ENCODE measurements around the gene NAALADL2. TPM values are rescaled to one million over a fixed set of nuclear protein-coding genes. Genes with fewer than 3 reads are reported as not detected.

The NAALADL2 gene
- total and polyA plus RNA-seq, 2 of the 4 experiments (the other 2 are of a cell fraction): 3.8 to 19.2 TPM

GRCh38 chr3:175378348-175378747, 519.2 kb downstream of the NAALADL2 start:
- Histone ChIP-seq H3K27me3 (ENCODE audit: control insufficient read depth, insufficient read depth, low read length) (no peaks in the 10 kb centered on the region), H3K14ac (replicated peaks; ENCODE audit: low read depth, low read length) (no peak overlapping the region), H3K23ac (ENCODE audit: low read depth, low read length) (no peak overlapping the region), H3K4me1 (ENCODE audit: control insufficient read depth, insufficient read depth, low read length) (no peaks in the 10 kb centered on the region), H2BK20ac (ENCODE audit: low read depth, low read length) (no peak overlapping the region), H3K4ac (ENCODE audit: low read depth, low read length) (no peak overlapping the region), H3K27ac (ENCODE audit: insufficient read depth, low read length) (no peak overlapping the region), H3K18ac (ENCODE audit: low read depth, low read length) (no peak overlapping the region), H2AFZ (replicated peaks; ENCODE audit: low read length, poor library complexity) (no peak overlapping the region), H3K9ac (ENCODE audit: low read depth, low read length) (no peak overlapping the region), H4K5ac (ENCODE audit: low read depth, low read length) (no peak overlapping the region), H2BK120ac (ENCODE audit: low read depth, low read length) (no peak overlapping the region), H2AK5ac (ENCODE audit: low read depth, low read length) (no peak overlapping the region), H3K56ac (ENCODE audit: extremely low read depth, insufficient read depth, low read length) (no peak overlapping the region), H2AK9ac (replicated peaks; ENCODE audit: low read depth, low read length, poor library complexity) (no peak overlapping the region), H4K8ac (ENCODE audit: low read depth in 2 of 2, low read length in 2 of 2) (no peak overlapping the region), H2BK15ac (ENCODE audit: low read depth, low read length) (no peak overlapping the region), H2BK5ac (ENCODE audit: low read depth, low read length, poor library complexity, severe bottlenecking) (no peak overlapping the region), H3K79me1 (ENCODE audit: low read depth in 1 of 2, low read length in 2 of 2) (no peaks in the 10 kb centered on the region), H3K9me1 (ENCODE audit: insufficient read depth, low read length) (no peaks in the 10 kb centered on the region), H4K91ac (ENCODE audit: insufficient read depth, low read depth, low read length) (no peak overlapping the region), H3K4me2 (ENCODE audit: low read depth, low read length) (no peak overlapping the region), H3K36me3 (ENCODE audit: control insufficient read depth, insufficient read depth, low read length) (no peaks in the 10 kb centered on the region), H3K9me3 (ENCODE audit: control insufficient read depth, insufficient read depth, low read length) (no peaks in the 10 kb centered on the region), H4K20me1 (ENCODE audit: insufficient read depth, low read length) (no peaks in the 10 kb centered on the region), H3K4me3 (ENCODE audit: insufficient read depth, low read depth, low read length) (no peak overlapping the region)
- WGBS, 2 experiments (ENCODE audit: extremely low coverage in 2 of 2, insufficient read length in 1 of 2): 100% methylated on average over 1 of the region's 2 CpGs; no CpG with 5 or more reads in 1 of the 2 experiments
- no peak for DNase-seq
- in situ Hi-C loops (cut with MboI; ENCODE audit: low sequenced_read_pairs): no loop called here
- ChIA-PET CTCF (no interaction called here), POLR2A (ENCODE audit: unreplicated experiment) (no interaction called here)
- intact Hi-C loops (cut with micrococcal nuclease): no loop called here
- ATAC-seq (ENCODE audit: low read depth): no peak
- dilution Hi-C loops (cut with HindIII; ENCODE audit: low sequenced_read_pairs, unreplicated experiment): no loop called here
- no peak for TF ChIP-seq MXI1 (IDR thresholded peaks at IDR 0.05; ENCODE audit: borderline replicate concordance, low read depth, low read length)
- TF ChIP-seq CTCF (conservative IDR thresholded peaks at IDR 0.05; ENCODE audit: low read depth, low read length): no peak
- TF ChIP-seq POLR2A (IDR thresholded peaks at IDR 0.05; ENCODE audit: low read depth, low read length): no peak
- TF ChIP-seq ELK1 (IDR thresholded peaks at IDR 0.05; ENCODE audit: borderline replicate concordance, low read depth, low read length): no peak
- TF ChIP-seq USF2 (IDR thresholded peaks at IDR 0.05; ENCODE audit: low read depth, low read length): no peak
- TF ChIP-seq RFX5 (IDR thresholded peaks at IDR 0.05; ENCODE audit: low read depth, low read length): no peak
- TF ChIP-seq FOS (IDR thresholded peaks at IDR 0.05; ENCODE audit: low read depth, low read length): no peak
- TF ChIP-seq BHLHE40 (IDR thresholded peaks at IDR 0.05; ENCODE audit: low read depth, low read length): no peak
- TF ChIP-seq CEBPB (IDR thresholded peaks at IDR 0.05; ENCODE audit: low read depth, low read length): no peak
- no peak for TF ChIP-seq SMC3 (IDR thresholded peaks at IDR 0.05; ENCODE audit: low read depth, low read length)
- no peak for TF ChIP-seq MAZ (IDR thresholded peaks at IDR 0.05; ENCODE audit: borderline replicate concordance, low read depth, low read length)
- TF ChIP-seq CHD1 (IDR thresholded peaks at IDR 0.05; ENCODE audit: low read depth, low read length): no peak
- TF ChIP-seq MAFK (IDR thresholded peaks at IDR 0.05; ENCODE audit: low read depth, low read length): no peak
- TF ChIP-seq RCOR1 (IDR thresholded peaks at IDR 0.05; ENCODE audit: insufficient replicate concordance, low read length): no peak
- no peak for TF ChIP-seq NFE2L2 (IDR thresholded peaks at IDR 0.05; ENCODE audit: low read depth, low read length)
- TF ChIP-seq RAD21 (IDR thresholded peaks at IDR 0.05; ENCODE audit: low read length): no peak
- no TSS peak for BruUV-seq (replicated peaks)

Data from IMR-90 (cell line).